HTERT RPE-1 (cell line): ENCODE data around the gene H2BK1.

Source experiments
- in situ Hi-C: fragments of 300-500 bp; cut with MboI; formaldehyde crosslinking; loops from 4 replicates; pipeline ENCODE4 v1.14.3; 2020; ENCODE audit warnings: low sequenced_read_pairs

H2BK1 gene

DNA sequence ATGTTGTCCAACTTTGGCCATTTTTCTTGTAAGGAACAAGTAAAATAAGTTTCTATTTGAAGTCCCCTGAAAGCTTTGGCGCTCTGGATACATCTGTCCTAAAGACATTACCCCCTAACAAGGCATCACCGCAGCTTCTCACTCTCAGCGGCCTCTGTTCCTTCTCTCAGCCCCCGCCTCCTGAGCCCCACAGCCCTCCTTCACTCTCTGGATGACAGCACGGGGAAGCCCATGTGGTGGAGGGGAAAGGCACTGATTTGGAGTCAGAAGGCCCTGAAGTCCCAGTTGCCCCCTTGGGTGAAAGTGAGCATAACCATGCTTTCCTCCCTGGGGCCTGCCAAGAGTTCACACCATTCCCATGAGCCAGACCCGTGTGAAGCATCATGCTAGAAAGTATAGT, 4.6 kb downstream of the H2BK1 start:
- in situ Hi-C loops = no loop called here

DNA sequence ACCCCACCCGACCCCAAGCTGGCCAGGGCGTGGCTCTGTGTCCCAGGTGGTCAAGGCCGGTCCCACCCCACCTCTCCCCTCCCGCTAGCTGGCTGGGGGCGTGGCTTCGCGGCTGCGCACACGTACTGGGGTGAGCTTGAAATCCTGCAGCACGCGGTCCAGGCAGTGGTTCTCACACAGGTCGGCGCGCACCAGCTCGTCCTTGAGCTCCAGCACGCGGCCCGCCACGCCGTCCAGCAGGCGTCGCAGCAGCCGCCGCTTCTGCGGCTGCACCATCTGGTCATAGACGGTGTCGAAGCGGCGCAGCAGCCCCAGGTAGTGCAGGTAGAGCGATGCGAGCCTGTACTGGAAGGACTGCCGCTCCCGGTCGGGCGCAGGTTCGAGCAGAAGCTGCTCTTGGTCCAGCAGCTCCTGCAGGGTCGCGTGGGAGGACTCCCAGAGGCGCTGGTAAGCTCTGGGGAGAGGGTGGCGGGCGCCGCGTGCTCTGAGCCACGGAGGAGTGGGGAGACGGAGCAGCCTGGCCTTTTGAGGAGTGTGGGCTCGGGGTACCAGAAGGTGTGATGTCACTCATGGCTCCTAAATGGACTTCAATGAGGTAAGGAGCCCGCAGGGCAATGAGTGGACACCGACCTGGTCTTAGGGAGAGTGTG, 5.8 kb downstream of the H2BK1 start:
- in situ Hi-C loops = no loop called here

GRCh38 chr7:151202836-151203235, 7.5 kb downstream of the H2BK1 start:
- in situ Hi-C loops = no loop called here

- in situ Hi-C loops = no loop called here
Measured at GRCh38 chr7:151201751-151202150, 8.5 kb downstream of the H2BK1 start.

GRCh38 chr7:151201344-151201743, 8.9 kb downstream of the H2BK1 start:
- in situ Hi-C loops = no loop called here

DNA sequence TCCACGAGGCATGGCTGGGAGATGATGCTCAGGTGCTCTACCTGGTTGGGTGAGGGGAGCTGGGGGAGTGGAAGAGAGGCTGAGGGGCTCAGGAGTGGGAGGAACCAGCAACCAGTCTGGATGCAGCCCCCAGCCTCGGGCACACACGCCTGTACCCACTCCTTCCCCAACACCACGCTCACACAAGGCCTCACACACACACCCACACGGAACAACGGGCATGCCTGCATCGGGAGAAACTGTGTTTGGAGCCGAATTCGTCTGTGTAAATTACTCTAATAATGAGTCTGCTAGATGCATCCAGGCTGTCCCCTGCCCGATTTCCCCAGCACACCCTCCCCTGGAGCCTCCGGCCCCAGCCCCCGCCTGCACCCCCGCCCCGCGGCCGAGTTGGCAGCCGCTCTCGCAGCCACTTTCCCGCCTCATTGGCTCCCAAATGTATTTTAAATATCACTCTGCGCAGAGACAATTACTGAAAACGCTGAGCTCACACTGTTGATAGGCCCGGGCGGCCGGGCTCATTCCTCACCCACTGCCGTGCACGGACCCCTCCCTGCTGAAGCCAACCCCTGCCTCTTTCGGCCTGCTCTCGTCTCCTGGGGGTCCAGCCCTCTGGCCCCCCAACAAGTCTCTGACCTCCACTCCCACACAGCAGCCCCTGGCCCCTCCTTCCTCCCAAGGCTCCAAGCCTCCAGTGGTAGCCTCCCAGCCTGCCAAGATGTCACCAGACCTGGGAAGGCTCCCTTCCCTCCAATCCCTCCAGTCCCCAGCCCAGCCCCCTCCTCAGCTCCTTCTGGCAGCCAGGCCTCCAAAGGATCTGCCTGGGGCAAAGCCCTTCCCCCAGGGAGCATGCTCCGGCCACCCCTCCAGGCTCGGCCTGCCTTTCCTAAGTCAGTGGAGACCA, 11.1 kb downstream of the H2BK1 start:
- in situ Hi-C loops = no loop called here

GRCh38 chr7:151197932-151198331, 12.4 kb downstream of the H2BK1 start:
- in situ Hi-C loops = no loop called here

- in situ Hi-C loops = no loop called here
Measured at GRCh38 chr7:151195616-151196450, 14.5 kb downstream of the H2BK1 start.

DNA sequence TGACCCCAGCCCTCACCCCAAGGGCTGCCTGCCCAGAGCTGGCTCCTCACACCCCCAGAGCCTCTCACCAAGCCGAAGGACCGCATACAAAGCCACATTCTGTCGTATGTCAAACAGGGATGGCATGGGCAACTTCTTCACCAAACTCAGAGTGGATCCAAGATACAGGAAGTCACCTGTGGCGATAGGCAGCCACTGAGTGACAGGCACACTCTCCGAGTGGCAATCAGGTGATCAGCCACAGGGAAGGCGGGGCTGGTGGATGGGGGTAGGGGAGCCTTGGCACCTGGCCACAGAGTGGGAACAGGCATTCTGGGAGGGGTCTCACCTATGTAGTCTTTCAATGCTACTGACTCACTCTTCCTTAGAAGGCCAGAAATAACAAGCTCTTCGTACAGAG, 16.1 kb downstream of the H2BK1 start:
- in situ Hi-C loops = no loop called here

DNA sequence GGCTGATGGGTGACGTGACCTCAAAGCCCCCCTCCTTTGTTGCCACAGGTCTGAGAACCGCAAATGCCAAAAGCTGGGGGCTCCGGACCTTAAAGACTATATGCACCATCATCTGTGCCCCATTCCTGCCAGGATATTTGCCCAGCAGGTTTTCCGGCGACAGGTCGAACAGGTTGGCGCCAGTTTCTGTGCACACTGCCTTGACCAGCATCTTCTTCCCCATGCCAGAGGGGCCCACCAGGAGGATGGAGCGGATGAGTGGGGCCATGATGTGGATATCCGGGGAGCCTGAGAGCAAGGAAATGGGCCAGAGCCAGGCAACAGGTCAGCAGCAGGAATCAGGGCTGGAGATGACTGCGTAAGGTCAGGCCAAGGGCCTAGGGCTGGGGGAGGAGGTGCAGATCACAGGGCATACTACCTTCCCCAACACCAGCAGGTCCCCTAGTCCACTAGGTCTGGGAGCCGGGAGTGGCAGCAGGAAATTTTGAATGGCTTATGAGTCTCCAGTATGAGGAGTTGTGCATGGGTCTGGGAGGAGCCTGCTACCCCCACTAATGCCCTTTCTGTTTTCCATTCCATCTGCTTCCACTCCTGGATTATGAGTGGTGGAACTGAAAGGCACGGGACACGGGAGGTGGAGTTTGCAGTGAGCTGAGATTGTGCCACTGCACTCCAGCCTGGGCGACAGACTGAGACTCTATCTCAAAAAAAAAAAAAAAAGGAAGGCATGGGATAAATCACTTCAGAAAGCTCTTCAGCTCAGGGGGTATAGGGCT, 16.9 kb downstream of the H2BK1 start:
- in situ Hi-C loops = no loop called here

GRCh38 chr7:151192002-151192539, 18.2 kb downstream of the H2BK1 start:
- in situ Hi-C loops = no loop called here

GRCh38 chr7:151191544-151191943, 18.7 kb downstream of the H2BK1 start:
- in situ Hi-C loops = no loop called here

GRCh38 chr7:151189038-151189437, 21.2 kb downstream of the H2BK1 start:
- in situ Hi-C loops = no loop called here

DNA sequence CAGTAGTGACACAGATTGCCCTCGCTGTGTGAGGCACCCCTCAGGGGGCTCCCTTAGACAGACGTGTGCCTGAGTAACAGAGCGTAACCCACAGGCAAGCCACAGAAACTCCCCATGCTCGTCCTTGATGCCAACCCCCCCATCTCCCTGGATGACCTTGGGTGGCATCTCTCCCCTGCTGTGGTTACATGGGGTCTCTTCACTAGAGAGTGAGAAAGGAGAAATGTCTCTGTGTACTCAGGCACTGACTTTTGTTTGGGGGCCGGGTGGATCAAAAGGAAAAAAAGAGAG, 22.1 kb downstream of the H2BK1 start:
- in situ Hi-C loops = no loop called here

DNA sequence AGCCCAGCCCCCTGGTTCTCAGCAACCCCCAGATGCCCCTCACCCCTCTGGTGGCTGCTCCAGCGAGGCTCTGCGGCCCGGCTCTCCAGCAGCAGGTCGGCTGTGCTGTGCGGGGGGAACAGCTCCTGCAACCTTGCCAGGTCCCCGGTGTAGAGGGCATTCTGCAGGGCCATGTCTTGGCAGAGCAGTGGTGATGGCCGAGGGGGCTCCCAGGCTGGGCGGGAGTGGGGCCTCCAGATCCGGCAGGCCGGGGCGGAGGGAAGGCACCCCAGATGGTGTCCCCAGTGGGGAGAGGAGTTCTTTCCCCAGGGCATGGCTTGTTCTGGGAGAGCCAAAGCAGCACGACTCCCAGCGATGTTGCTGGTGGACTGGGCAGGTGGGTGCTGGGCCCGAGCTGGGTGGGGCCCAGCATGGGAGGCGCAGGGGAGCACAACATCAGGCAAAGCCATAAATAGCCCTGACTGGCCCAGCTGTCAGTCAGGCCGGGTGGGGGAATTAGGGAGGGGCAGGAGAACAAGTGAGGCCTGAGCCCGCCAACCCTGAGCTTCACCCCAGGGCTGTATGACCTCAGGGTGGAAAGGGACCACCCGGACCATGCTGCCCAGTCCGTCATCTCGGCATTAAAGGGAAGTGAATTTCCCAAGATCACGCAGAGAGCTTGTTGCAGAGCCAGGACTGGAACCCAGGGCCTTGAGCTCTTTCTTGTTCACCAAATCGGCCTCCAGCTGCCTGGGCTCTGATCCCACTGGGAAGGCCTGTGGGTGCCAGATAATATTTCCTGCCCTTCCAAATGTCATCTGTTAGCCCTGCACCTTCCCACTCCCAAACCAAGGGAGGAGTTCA, 22.7 kb downstream of the H2BK1 start:
- in situ Hi-C loops = no loop called here

DNA sequence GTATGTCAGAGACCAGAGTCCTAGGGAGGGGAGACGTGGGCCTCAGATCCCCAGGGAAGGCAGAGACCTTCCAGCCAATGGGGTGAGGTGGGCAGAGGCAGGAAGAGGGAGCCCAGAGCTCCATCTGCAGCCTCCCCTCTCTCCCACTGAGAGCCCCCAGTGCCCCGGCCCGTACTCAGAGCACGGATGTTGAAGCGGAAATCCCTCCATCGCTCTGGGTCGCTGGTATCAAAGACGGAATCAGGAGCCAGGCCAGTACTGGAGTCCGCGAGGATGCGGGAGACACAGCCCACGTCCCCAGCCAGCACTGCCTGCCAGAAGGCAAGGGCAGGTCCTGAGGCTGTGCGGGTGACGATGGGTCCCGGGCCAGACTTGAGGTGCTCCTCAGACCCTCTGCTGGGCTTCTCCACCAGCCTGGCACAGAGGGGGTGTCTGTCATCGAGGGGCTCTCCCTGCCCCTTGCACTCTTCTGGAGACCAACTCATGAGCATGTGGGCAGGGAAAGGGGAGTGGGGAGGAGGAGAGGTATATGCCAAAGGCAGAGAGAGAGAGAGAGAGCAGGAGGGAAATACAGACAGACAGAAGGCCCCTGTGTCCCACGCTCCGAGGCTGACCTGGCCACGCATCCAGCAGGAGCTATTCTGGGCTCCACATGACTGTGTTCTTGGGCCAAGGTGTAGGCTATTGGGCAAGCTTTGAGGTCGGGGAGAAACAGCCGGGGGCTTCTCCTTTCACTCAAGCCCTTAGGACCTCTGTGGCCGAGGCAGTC, 23.5 kb downstream of the H2BK1 start, which contains the start of gene ASB10:
ASB10 (minus strand) TSS at position 611 of the 769 bp plus-strand sequence; CDS start at position 491, 120 bp downstream.
- in situ Hi-C loops = no loop called here

- in situ Hi-C loops = no loop called here
Measured at GRCh38 chr7:151185762-151186639, 24.3 kb downstream of the H2BK1 start.

GRCh38 chr7:151181011-151181431, 29.3 kb downstream of the H2BK1 start:
- in situ Hi-C loops = no loop called here
